Thymus (tissue), 11 donors: Measurements from ENCODE around the gene DOK1. TPM values are rescaled to one million over a fixed set of nuclear protein-coding genes. Genes with fewer than 3 reads are reported as not detected.

Source experiments
- DNase-seq, 9 donors: peaks; one replicate each; pipeline ENCODE4 v3.0.0-alpha.2; 2013; ENCODE audit warnings: low spot score in 9 of 9, low read depth in 6 of 9, missing footprints in 1 of 9
- H3K27ac ChIP-seq, 2 donors: one replicate each; pipeline ENCODE4 v1.5.1; 2013; ENCODE audit warnings: control low read depth in 1 of 2, low read depth in 1 of 2, low read length in 1 of 2, mild to moderate bottlenecking in 1 of 2, moderate library complexity in 1 of 2
- H3K27me3 ChIP-seq, 2 donors: one replicate each; pipeline ENCODE4 v1.5.1; 2013; ENCODE audit warnings: low read length in 1 of 2; ENCODE audit not compliant: control insufficient read depth in 2 of 2, insufficient read depth in 1 of 2
- H3K36me3 ChIP-seq, 2 donors: one replicate each; pipeline ENCODE4 v1.5.1; 2013; ENCODE audit warnings: low read length in 1 of 2, mild to moderate bottlenecking in 1 of 2, moderate library complexity in 1 of 2; ENCODE audit not compliant: control insufficient read depth in 2 of 2, insufficient read depth in 2 of 2
- H3K4me1 ChIP-seq, 2 donors: one replicate each; pipeline ENCODE4 v1.5.1; 2013; ENCODE audit warnings: low read length in 2 of 2; ENCODE audit not compliant: control insufficient read depth in 2 of 2, insufficient read depth in 2 of 2
- H3K4me3 ChIP-seq, 2 donors: one replicate each; pipeline ENCODE4 v1.5.1; 2013; ENCODE audit warnings: low read length in 2 of 2, control low read depth in 1 of 2, mild to moderate bottlenecking in 1 of 2
- H3K9me3 ChIP-seq, 2 donors: one replicate each; pipeline ENCODE4 v1.5.1; 2013; ENCODE audit warnings: low read length in 1 of 2, mild to moderate bottlenecking in 1 of 2; ENCODE audit not compliant: control insufficient read depth in 2 of 2, insufficient read depth in 1 of 2
- WGBS: extraction: QIAGEN DNeasy Blood & Tissue Kit; methylation state at CpG from one replicate; pipeline ENCODE4 v1.1.7; 2013; 5-methylcytosine and 5-hydroxymethylcytosine counted together
- polyA plus RNA-seq: library from polyadenylated mRNA; stranded (reverse); fragments of 200-250 nt; gene quantifications from one replicate; pipeline ENCODE4 v1.2.3, GENCODE V29; 2013
- total RNA-seq: library from RNA; stranded (reverse); fragments of 120-200 nt; gene quantifications from one replicate; pipeline ENCODE4 v1.2.4, GENCODE V29; 2013
- donor health status: healthy.

The DOK1 gene
- total and polyA plus RNA-seq, 2 donors: 14.3 to 17.2 TPM

GRCh38 chr2:74530239-74531187, 24.0 kb upstream of the DOK1 start:
- H3K4me1 ChIP-seq: peaks cover 21 to 31% of the 10 kb centered on the region in 2 donors
- 6% methylated on average over 54 of the region's 54 CpGs for WGBS
- peaks cover 41 to 47% of the 10 kb centered on the region in 2 donors for H3K36me3 ChIP-seq
- H3K27ac ChIP-seq: peak overlapping the region; percentile 88 to 93
- peak overlapping the region; percentile 80 to 97 for H3K4me3 ChIP-seq
- peak in 1 of 9 donors; percentile 49 for DNase-seq
- peaks cover 3 to 7% of the 10 kb centered on the region in 2 donors for H3K9me3 ChIP-seq
- no peaks in the 10 kb centered on the region for H3K27me3 ChIP-seq

- WGBS: 74% methylated on average over 7 of the region's 7 CpGs
- Histone ChIP-seq H3K4me3 (no peak overlapping the region), H3K27ac (no peak overlapping the region), H3K27me3 (peaks cover 0 to 2% of the 10 kb centered on the region in 2 donors), H3K4me1 (peaks cover 21 to 28% of the 10 kb centered on the region in 2 donors), H3K9me3 (peaks cover 0 to 3% of the 10 kb centered on the region in 2 donors), H3K36me3 (peaks cover 36 to 37% of the 10 kb centered on the region in 2 donors)
- no peak for DNase-seq
Observed at GRCh38 chr2:74531666-74532065, 22.9 kb upstream of the DOK1 start.

GRCh38 chr2:74532222-74532621, 22.3 kb upstream of the DOK1 start:
- H3K4me3 ChIP-seq: no peak overlapping the region
- H3K9me3 ChIP-seq: no peaks in the 10 kb centered on the region
- DNase-seq: peak in 3 of 9 donors; percentile 45 to 73 (median 47)
- peaks cover 21 to 31% of the 10 kb centered on the region in 2 donors for H3K4me1 ChIP-seq
- H3K27me3 ChIP-seq: peaks cover 0 to 2% of the 10 kb centered on the region in 2 donors
- H3K36me3 ChIP-seq: peaks cover 31% of the 10 kb centered on the region in 2 donors
- no peak overlapping the region for H3K27ac ChIP-seq

GRCh38 chr2:74533464-74533863, 21.1 kb upstream of the DOK1 start:
- no peaks in the 10 kb centered on the region for H3K9me3 ChIP-seq
- no peak overlapping the region for H3K27ac ChIP-seq
- WGBS: 97% methylated on average over 4 of the region's 4 CpGs
- no peak overlapping the region for H3K4me3 ChIP-seq
- peaks cover 0 to 2% of the 10 kb centered on the region in 2 donors for H3K27me3 ChIP-seq
- peaks cover 14 to 23% of the 10 kb centered on the region in 2 donors for H3K4me1 ChIP-seq
- peaks cover 19 to 21% of the 10 kb centered on the region in 2 donors for H3K36me3 ChIP-seq
- DNase-seq: no peak

GRCh38 chr2:74534411-74534810, 20.1 kb upstream of the DOK1 start:
- no peaks in the 10 kb centered on the region for H3K9me3 ChIP-seq
- WGBS: 94% methylated on average over 12 of the region's 12 CpGs
- DNase-seq: no peak
- peaks cover 0 to 10% of the 10 kb centered on the region in 2 donors for H3K27me3 ChIP-seq
- peaks cover 19 to 21% of the 10 kb centered on the region in 2 donors for H3K36me3 ChIP-seq
- H3K4me1 ChIP-seq: peaks cover 10 to 19% of the 10 kb centered on the region in 2 donors
- no peak overlapping the region for H3K27ac ChIP-seq
- H3K4me3 ChIP-seq: no peak overlapping the region

- Histone ChIP-seq H3K4me1 (peaks cover 10 to 18% of the 10 kb centered on the region in 2 donors), H3K9me3 (no peaks in the 10 kb centered on the region), H3K27ac (no peak overlapping the region), H3K36me3 (peaks cover 19 to 21% of the 10 kb centered on the region in 2 donors), H3K4me3 (no peak overlapping the region), H3K27me3 (peaks cover 0 to 14% of the 10 kb centered on the region in 2 donors)
- WGBS: 97% methylated on average over 10 of the region's 10 CpGs
- no peak for DNase-seq
Observed at GRCh38 chr2:74535440-74535965, 19.0 kb upstream of the DOK1 start.

GRCh38 chr2:74536166-74536950, 18.2 kb upstream of the DOK1 start:
- 94% methylated on average over 23 of the region's 23 CpGs for WGBS
- Histone ChIP-seq H3K4me1 (peaks cover 1 to 10% of the 10 kb centered on the region in 2 donors), H3K4me3 (no peak overlapping the region), H3K36me3 (peaks cover 15 to 17% of the 10 kb centered on the region in 2 donors), H3K9me3 (no peaks in the 10 kb centered on the region), H3K27ac (no peak overlapping the region), H3K27me3 (peaks cover 0 to 14% of the 10 kb centered on the region in 2 donors)
- DNase-seq: no peak

- Histone ChIP-seq H3K36me3 (peaks cover 12 to 15% of the 10 kb centered on the region in 2 donors), H3K9me3 (no peaks in the 10 kb centered on the region), H3K4me1 (peaks cover 0 to 6% of the 10 kb centered on the region in 2 donors), H3K27ac (no peak overlapping the region), H3K27me3 (peaks cover 0 to 14% of the 10 kb centered on the region in 2 donors), H3K4me3 (no peak overlapping the region)
- WGBS: 96% methylated on average over 4 of the region's 4 CpGs
- no peak for DNase-seq
Observed at GRCh38 chr2:74537140-74537539, 17.4 kb upstream of the DOK1 start.
